WTC11 (cell line): ENCODE data around the gene WDR27. TPM values are rescaled to one million over a fixed set of nuclear protein-coding genes. Genes with fewer than 3 reads are reported as not detected.
A peak's percentile ranks its signal among the peaks of the same experiment; 100 is the strongest.

Source experiments
- ATAC-seq: fragments of 200-7000 bp; cut with Tn5 transposase; 2 replicates; pipeline ENCODE4 v1.10.0; 2021; ENCODE audit warnings: mild to moderate bottlenecking, moderate library complexity
- CTCF ChIA-PET: fragments of 300-600 bp; sonication (Branson Sonifier 250); formaldehyde crosslinking; loops from one replicate; lab custom pipeline; 2021; ENCODE audit warnings: antibody characterized with exemption; lab: Charles Lee
- POLR2A ChIA-PET: fragments of 350-600 bp; sonication (Branson Sonifier 250); formaldehyde crosslinking; loops from one replicate; lab custom pipeline; 2021; ENCODE audit warnings: antibody characterized with exemption; lab: Charles Lee
- DNase-seq: peaks from one replicate; pipeline ENCODE4 v3.0.0; 2021; ENCODE audit warnings: low spot score
- H3K27ac Mint-ChIP-seq: 2 replicates; pipeline ENCODE4 v1.8.0; 2021; ENCODE audit warnings: mixed read lengths
- H3K27me3 Mint-ChIP-seq: 2 replicates; pipeline ENCODE4 v1.8.0; 2021; ENCODE audit warnings: low read depth, mild to moderate bottlenecking, moderate library complexity, mixed read lengths
- H3K36me3 Mint-ChIP-seq: 2 replicates; pipeline ENCODE4 v1.8.0; 2021; ENCODE audit warnings: mixed read lengths
- H3K4me1 Mint-ChIP-seq: 2 replicates; pipeline ENCODE4 v1.8.0; 2022; ENCODE audit warnings: mixed read lengths
- H3K4me3 Mint-ChIP-seq: 2 replicates; pipeline ENCODE4 v1.8.0; 2021; ENCODE audit warnings: mild to moderate bottlenecking, moderate library complexity, mixed read lengths
- H3K9me3 Mint-ChIP-seq: 2 replicates; pipeline ENCODE4 v1.8.0; 2021; ENCODE audit warnings: mixed read lengths
- ATF1 ChIP-seq: sonication (generic); formaldehyde crosslinking; IDR thresholded peaks from 2 replicates; pipeline ENCODE4 v1.8.1; 2023; ENCODE audit warnings: mild to moderate bottlenecking, moderate library complexity, missing genetic modification reagents
- ESRRA ChIP-seq: sonication (generic); formaldehyde crosslinking; IDR thresholded peaks from 2 replicates; pipeline ENCODE4 v1.8.1; 2022; ENCODE audit warnings: mild to moderate bottlenecking, missing genetic modification reagents, borderline replicate concordance
- GABPB1 ChIP-seq: sonication (generic); formaldehyde crosslinking; IDR thresholded peaks from 2 replicates; pipeline ENCODE4 v1.8.1; 2023; ENCODE audit warnings: mild to moderate bottlenecking, missing genetic modification reagents
- NR3C1 ChIP-seq: sonication (generic); formaldehyde crosslinking; conservative IDR thresholded peaks from 2 replicates; pipeline ENCODE4 v1.8.1; 2023; ENCODE audit warnings: low read depth, mild to moderate bottlenecking, missing genetic modification reagents
- SP1 ChIP-seq: sonication (generic); formaldehyde crosslinking; conservative IDR thresholded peaks from 2 replicates; pipeline ENCODE4 v1.8.1; 2022; ENCODE audit warnings: missing genetic modification reagents
- ZBTB21 ChIP-seq: sonication (generic); formaldehyde crosslinking; IDR thresholded peaks from 2 replicates; pipeline ENCODE4 v1.8.1; 2023; ENCODE audit warnings: mild to moderate bottlenecking, missing genetic modification reagents, borderline replicate concordance
- ZNF423 ChIP-seq: fragments of 250-450 bp; sonication (Bioruptor Pico); IDR thresholded peaks from 2 replicates; pipeline ENCODE4 v2.1.2; 2022; ENCODE audit warnings: mild to moderate bottlenecking, moderate library complexity
- total RNA-seq: library from RNA; stranded (reverse); gene quantifications from 3 replicates; pipeline ENCODE4 v1.2.3, GENCODE V29; 2021
- TF ChIP-seq, protein P1 (sequence below): fragments of 200-600 bp; IDR thresholded peaks from 2 replicates; pipeline ENCODE4 v1.8.0; 2022; ENCODE audit warnings: antibody characterized with exemption
- TF ChIP-seq, protein P2 (sequence below): sonication (generic); formaldehyde crosslinking; IDR thresholded peaks from 2 replicates; pipeline ENCODE4 v1.8.1; 2023; ENCODE audit warnings: mild to moderate bottlenecking, missing genetic modification reagents, moderate library complexity
- TF ChIP-seq, protein P3 (sequence below): sonication (generic); formaldehyde crosslinking; IDR thresholded peaks from 2 replicates; pipeline ENCODE4 v1.8.1; 2022; ENCODE audit warnings: missing genetic modification reagents, borderline replicate concordance
- TF ChIP-seq, protein P4 (sequence below): sonication (generic); formaldehyde crosslinking; IDR thresholded peaks from 2 replicates; pipeline ENCODE4 v1.8.0; 2023; ENCODE audit warnings: mild to moderate bottlenecking, missing genetic modification reagents
- TF ChIP-seq, protein P5 (sequence below): sonication (generic); formaldehyde crosslinking; IDR thresholded peaks from 2 replicates; pipeline ENCODE4 v1.8.0; 2022; ENCODE audit warnings: missing genetic modification reagents
- TF ChIP-seq, protein P6 (sequence below): sonication (generic); formaldehyde crosslinking; IDR thresholded peaks from 2 replicates; pipeline ENCODE4 v1.8.1; 2022; ENCODE audit warnings: mild to moderate bottlenecking, missing genetic modification reagents, moderate library complexity, borderline replicate concordance

The WDR27 gene
- total RNA-seq, 1 experiment from 2014 or later = 126 TPM

DNA sequence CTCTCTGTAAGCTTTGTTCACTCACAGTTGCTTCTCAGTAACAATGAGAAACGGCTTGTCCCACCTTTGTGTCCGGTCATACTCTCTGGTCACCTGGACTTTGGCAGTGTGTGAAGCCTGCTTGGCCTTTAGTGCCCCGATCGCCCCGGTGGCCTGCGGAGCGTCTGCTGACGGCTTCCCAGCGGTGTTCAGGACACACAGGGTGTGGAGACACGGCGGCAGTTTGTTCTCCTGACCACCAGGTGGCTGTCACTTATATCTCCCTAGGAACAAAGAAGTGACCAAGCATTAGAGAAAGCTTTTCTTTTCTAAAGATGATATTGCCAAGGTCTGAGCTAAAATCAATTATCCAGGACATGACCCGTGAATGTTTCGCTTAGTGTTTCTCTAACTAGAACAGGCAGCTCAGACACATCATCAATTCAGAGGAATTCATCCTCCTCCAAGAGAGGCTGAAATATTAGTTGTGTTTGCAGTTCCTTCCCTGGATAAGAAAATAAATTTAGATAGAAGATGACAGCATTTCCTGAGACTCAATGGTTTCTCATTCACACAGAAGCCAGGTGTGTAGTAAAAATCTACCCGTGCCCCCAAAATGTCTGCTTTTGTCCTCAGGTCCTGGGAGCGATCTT, 280.8 kb downstream of the WDR27 start:
- ChIA-PET POLR2A (no interaction called here), CTCF (interaction anchor here (0.6 to 1.4 kb wide), 12 partner anchors 10 to 477 kb away, joined by 3 to 6 read pairs (median 4); no protein-coding TSS in a partner anchor)
- TF ChIP-seq, protein P1, sequence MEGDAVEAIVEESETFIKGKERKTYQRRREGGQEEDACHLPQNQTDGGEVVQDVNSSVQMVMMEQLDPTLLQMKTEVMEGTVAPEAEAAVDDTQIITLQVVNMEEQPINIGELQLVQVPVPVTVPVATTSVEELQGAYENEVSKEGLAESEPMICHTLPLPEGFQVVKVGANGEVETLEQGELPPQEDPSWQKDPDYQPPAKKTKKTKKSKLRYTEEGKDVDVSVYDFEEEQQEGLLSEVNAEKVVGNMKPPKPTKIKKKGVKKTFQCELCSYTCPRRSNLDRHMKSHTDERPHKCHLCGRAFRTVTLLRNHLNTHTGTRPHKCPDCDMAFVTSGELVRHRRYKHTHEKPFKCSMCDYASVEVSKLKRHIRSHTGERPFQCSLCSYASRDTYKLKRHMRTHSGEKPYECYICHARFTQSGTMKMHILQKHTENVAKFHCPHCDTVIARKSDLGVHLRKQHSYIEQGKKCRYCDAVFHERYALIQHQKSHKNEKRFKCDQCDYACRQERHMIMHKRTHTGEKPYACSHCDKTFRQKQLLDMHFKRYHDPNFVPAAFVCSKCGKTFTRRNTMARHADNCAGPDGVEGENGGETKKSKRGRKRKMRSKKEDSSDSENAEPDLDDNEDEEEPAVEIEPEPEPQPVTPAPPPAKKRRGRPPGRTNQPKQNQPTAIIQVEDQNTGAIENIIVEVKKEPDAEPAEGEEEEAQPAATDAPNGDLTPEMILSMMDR = peak; percentile 59
- TF ChIP-seq ZNF423 (CRISPR knock-in tag) = 0 out of 2 replicates have a peak, but pooled peaks have one; percentile 6
- TF ChIP-seq, protein P2, sequence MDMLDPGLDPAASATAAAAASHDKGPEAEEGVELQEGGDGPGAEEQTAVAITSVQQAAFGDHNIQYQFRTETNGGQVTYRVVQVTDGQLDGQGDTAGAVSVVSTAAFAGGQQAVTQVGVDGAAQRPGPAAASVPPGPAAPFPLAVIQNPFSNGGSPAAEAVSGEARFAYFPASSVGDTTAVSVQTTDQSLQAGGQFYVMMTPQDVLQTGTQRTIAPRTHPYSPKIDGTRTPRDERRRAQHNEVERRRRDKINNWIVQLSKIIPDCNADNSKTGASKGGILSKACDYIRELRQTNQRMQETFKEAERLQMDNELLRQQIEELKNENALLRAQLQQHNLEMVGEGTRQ (CRISPR knock-in tag) = no peak
- TF ChIP-seq, protein P3, sequence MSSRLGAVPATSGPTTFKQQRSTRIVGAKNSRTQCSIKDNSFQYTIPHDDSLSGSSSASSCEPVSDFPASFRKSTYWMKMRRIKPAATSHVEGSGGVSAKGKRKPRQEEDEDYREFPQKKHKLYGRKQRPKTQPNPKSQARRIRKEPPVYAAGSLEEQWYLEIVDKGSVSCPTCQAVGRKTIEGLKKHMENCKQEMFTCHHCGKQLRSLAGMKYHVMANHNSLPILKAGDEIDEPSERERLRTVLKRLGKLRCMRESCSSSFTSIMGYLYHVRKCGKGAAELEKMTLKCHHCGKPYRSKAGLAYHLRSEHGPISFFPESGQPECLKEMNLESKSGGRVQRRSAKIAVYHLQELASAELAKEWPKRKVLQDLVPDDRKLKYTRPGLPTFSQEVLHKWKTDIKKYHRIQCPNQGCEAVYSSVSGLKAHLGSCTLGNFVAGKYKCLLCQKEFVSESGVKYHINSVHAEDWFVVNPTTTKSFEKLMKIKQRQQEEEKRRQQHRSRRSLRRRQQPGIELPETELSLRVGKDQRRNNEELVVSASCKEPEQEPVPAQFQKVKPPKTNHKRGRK (CRISPR knock-in tag) = no peak
- DNase-seq (peak; percentile 74), ATAC-seq (peak; percentile 99)
- Mint-ChIP-seq H3K27me3 (no peaks in the 10 kb centered on the region), H3K27ac (no peak overlapping the region), H3K4me1 (peaks cover 4% of the 10 kb centered on the region), H3K9me3 (peaks cover 35% of the 10 kb centered on the region), H3K36me3 (peaks cover 25% of the 10 kb centered on the region), H3K4me3 (no peak overlapping the region)

DNA sequence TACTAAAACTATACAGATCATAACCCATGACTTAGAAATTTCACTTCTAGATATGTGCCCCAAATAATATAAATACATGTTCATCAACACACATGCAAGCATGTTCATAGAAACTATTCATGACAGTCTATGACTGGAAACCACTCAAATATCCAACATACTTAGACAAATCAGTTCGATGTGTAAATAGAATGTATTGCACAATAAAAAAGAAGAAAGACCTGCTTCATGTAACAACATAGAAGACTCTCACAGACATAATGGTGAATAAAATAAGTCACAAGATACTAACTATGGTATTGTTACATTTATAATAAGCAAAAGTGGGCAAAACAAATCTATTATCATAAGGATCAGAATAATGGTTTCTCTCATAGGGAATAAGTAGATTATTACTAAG, 284.7 kb downstream of the WDR27 start:
- no peak overlapping the region for H3K27ac Mint-ChIP-seq
- TF ChIP-seq ATF1 (no peak), NR3C1 (CRISPR knock-in tag) (no peak), SP1 (no peak), ESRRA (no peak), ZBTB21 (CRISPR knock-in tag) (no peak), ZNF423 (CRISPR knock-in tag) (no peak), GABPB1 (CRISPR knock-in tag) (no peak)
- TF ChIP-seq, protein P4, sequence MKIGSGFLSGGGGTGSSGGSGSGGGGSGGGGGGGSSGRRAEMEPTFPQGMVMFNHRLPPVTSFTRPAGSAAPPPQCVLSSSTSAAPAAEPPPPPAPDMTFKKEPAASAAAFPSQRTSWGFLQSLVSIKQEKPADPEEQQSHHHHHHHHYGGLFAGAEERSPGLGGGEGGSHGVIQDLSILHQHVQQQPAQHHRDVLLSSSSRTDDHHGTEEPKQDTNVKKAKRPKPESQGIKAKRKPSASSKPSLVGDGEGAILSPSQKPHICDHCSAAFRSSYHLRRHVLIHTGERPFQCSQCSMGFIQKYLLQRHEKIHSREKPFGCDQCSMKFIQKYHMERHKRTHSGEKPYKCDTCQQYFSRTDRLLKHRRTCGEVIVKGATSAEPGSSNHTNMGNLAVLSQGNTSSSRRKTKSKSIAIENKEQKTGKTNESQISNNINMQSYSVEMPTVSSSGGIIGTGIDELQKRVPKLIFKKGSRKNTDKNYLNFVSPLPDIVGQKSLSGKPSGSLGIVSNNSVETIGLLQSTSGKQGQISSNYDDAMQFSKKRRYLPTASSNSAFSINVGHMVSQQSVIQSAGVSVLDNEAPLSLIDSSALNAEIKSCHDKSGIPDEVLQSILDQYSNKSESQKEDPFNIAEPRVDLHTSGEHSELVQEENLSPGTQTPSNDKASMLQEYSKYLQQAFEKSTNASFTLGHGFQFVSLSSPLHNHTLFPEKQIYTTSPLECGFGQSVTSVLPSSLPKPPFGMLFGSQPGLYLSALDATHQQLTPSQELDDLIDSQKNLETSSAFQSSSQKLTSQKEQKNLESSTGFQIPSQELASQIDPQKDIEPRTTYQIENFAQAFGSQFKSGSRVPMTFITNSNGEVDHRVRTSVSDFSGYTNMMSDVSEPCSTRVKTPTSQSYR = no peak
- TF ChIP-seq, protein P5, sequence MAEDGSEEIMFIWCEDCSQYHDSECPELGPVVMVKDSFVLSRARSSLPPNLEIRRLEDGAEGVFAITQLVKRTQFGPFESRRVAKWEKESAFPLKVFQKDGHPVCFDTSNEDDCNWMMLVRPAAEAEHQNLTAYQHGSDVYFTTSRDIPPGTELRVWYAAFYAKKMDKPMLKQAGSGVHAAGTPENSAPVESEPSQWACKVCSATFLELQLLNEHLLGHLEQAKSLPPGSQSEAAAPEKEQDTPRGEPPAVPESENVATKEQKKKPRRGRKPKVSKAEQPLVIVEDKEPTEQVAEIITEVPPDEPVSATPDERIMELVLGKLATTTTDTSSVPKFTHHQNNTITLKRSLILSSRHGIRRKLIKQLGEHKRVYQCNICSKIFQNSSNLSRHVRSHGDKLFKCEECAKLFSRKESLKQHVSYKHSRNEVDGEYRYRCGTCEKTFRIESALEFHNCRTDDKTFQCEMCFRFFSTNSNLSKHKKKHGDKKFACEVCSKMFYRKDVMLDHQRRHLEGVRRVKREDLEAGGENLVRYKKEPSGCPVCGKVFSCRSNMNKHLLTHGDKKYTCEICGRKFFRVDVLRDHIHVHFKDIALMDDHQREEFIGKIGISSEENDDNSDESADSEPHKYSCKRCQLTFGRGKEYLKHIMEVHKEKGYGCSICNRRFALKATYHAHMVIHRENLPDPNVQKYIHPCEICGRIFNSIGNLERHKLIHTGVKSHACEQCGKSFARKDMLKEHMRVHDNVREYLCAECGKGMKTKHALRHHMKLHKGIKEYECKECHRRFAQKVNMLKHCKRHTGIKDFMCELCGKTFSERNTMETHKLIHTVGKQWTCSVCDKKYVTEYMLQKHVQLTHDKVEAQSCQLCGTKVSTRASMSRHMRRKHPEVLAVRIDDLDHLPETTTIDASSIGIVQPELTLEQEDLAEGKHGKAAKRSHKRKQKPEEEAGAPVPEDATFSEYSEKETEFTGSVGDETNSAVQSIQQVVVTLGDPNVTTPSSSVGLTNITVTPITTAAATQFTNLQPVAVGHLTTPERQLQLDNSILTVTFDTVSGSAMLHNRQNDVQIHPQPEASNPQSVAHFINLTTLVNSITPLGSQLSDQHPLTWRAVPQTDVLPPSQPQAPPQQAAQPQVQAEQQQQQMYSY (CRISPR knock-in tag) = no peak
- TF ChIP-seq, protein P1 = no peak
- TF ChIP-seq, protein P6, sequence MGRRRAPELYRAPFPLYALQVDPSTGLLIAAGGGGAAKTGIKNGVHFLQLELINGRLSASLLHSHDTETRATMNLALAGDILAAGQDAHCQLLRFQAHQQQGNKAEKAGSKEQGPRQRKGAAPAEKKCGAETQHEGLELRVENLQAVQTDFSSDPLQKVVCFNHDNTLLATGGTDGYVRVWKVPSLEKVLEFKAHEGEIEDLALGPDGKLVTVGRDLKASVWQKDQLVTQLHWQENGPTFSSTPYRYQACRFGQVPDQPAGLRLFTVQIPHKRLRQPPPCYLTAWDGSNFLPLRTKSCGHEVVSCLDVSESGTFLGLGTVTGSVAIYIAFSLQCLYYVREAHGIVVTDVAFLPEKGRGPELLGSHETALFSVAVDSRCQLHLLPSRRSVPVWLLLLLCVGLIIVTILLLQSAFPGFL (CRISPR knock-in tag) = no peak
- POLR2A ChIA-PET = no interaction called here
- H3K4me1 Mint-ChIP-seq = peaks cover 4% of the 10 kb centered on the region
- H3K27me3 Mint-ChIP-seq = no peaks in the 10 kb centered on the region; the same call in 1 of the 2 replicates
- CTCF ChIA-PET = no interaction called here
- H3K4me3 Mint-ChIP-seq = no peak overlapping the region
- H3K36me3 Mint-ChIP-seq = peaks cover 44% of the 10 kb centered on the region
- DNase-seq (no peak), ATAC-seq (no peak)
- peaks cover 65% of the 10 kb centered on the region for H3K9me3 Mint-ChIP-seq
